HT-29 (cell line): ENCODE results near the gene DOCK6. TPM values are rescaled to one million over a fixed set of nuclear protein-coding genes. Genes with fewer than 3 reads are reported as not detected.

ENCODE experiments used
- DNase-seq: peaks from one replicate; pipeline ENCODE4 v3.0.0-alpha.2; 2015; ENCODE audit warnings: low spot score
- total RNA-seq: library from RNA; depleted of rRNA; stranded (reverse); fragments of >200 nt; shearing (Covaris generic); gene quantifications from 2 replicates; pipeline ENCODE4 v1.2.3, GENCODE V29; 2014; rRNA removed

The DOCK6 gene
- total RNA-seq: 12.7 and 19.4 TPM in 2 replicates

GRCh38 chr19:11261971-11262839 is at the start of gene DOCK6:
DOCK6 (minus strand) TSS chr19:11262524; CDS start chr19:11262440, 84 bp downstream.
- DNase-seq: no peak

GRCh38 chr19:11306337-11306736 is 44.0 kb upstream of the DOCK6 start:
- DNase-seq: no peak

GRCh38 chr19:11304936-11305335 is 42.6 kb upstream of the DOCK6 start:
- no peak for DNase-seq

- DNase-seq: no peak
Observed at GRCh38 chr19:11300811-11301120, 38.4 kb upstream of the DOCK6 start.

GRCh38 chr19:11299946-11300810 is 37.9 kb upstream of the DOCK6 start:
- no peak for DNase-seq

GRCh38 chr19:11296264-11296663 is 33.9 kb upstream of the DOCK6 start:
- DNase-seq: no peak

GRCh38 chr19:11295665-11296245 is 33.4 kb upstream of the DOCK6 start, which contains the start of gene TSPAN16:
TSPAN16 (plus strand) TSS chr19:11296160; CDS start chr19:11296298, 138 bp downstream.
- DNase-seq: no peak

- DNase-seq: no peak
Observed at GRCh38 chr19:11295180-11295579, 32.9 kb upstream of the DOCK6 start.

- peak; percentile 86 for DNase-seq
Observed at GRCh38 chr19:11293433-11294389, 31.4 kb upstream of the DOCK6 start.

- DNase-seq: no peak
Observed at GRCh38 chr19:11291991-11292390, 29.7 kb upstream of the DOCK6 start.

- no peak for DNase-seq
Observed at GRCh38 chr19:11291415-11291814, 29.1 kb upstream of the DOCK6 start.

GRCh38 chr19:11290256-11290655 is 27.9 kb upstream of the DOCK6 start:
- DNase-seq: no peak

- peak; percentile 41 for DNase-seq
Observed at GRCh38 chr19:11288349-11288748, 26.0 kb upstream of the DOCK6 start.

- DNase-seq: no peak
Observed at GRCh38 chr19:11286312-11286974, 24.1 kb upstream of the DOCK6 start.

GRCh38 chr19:11284515-11284914 is 22.2 kb upstream of the DOCK6 start:
- no peak for DNase-seq

GRCh38 chr19:11281356-11282049 is 19.2 kb upstream of the DOCK6 start:
- no peak for DNase-seq

- no peak for DNase-seq
Observed at GRCh38 chr19:11279505-11280236, 17.3 kb upstream of the DOCK6 start.

- no peak for DNase-seq
Observed at GRCh38 chr19:11278670-11279069, 16.3 kb upstream of the DOCK6 start.

- no peak for DNase-seq
Observed at GRCh38 chr19:11274533-11275086, 12.3 kb upstream of the DOCK6 start.
